GM12878 (cell line): ENCODE data around the gene LAMC3. TPM values are rescaled to one million over a fixed set of nuclear protein-coding genes. Genes with fewer than 3 reads are reported as not detected.

Experiments used
- ATAC-seq: fragments of 200-7000 bp; cut with Tn5 transposase; 3 replicates; pipeline ENCODE4 v1.9.1; 2020; ENCODE audit warnings: mild to moderate bottlenecking, moderate library complexity
- BruUV-seq: library from RNA; stranded (reverse); fragments of 400-500 nt; replicated peaks from 2 replicates; lab custom pipeline; 2021; lab: Mats Ljungman, UMichigan
- CTCF ChIA-PET: fragments of 300-600 bp; sonication (Branson Sonifier 250); formaldehyde crosslinking; extraction: SDS; loops from one replicate; lab custom pipeline; 2021; ENCODE audit warnings: inconsistent platforms; lab: Yijun Ruan, JAX
- POLR2A ChIA-PET: fragments of 350-600 bp; formaldehyde crosslinking; extraction: SDS; loops from one replicate; lab custom pipeline; 2021; ENCODE audit warnings: inconsistent platforms; lab: Charles Lee
- RAD21 ChIA-PET: fragments of 300-600 bp; sonication (Branson Sonifier 250); formaldehyde crosslinking; loops from one replicate; lab custom pipeline; 2023; ENCODE audit warnings: antibody characterized with exemption; ENCODE audit not compliant: unreplicated experiment; lab: Charles Lee
- SMC1A ChIA-PET: fragments of 300-600 bp; sonication (Branson Sonifier 250); formaldehyde crosslinking; loops from one replicate; lab custom pipeline; 2023; ENCODE audit not compliant: unreplicated experiment, uncharacterized antibody; lab: Charles Lee
- DNase-seq: peaks from one replicate; pipeline ENCODE4 v3.0.0-alpha.2; 2011; ENCODE audit warnings: low read depth, low spot score
- FAIRE-seq: peaks from 3 replicates; lab custom pipeline; 2011; peaks lifted over from hg19 to GRCh38; lab: Jason Lieb, UNC
- H2AFZ ChIP-seq: 2 replicates; pipeline ENCODE4 v1.6.0; 2011; ENCODE audit warnings: low read depth, low read length, control low read depth; ENCODE audit not compliant: control insufficient read depth
- H3K27ac ChIP-seq: 2 replicates; pipeline ENCODE4 v1.5.1; 2011; ENCODE audit warnings: control low read depth; ENCODE audit not compliant: control insufficient read depth, insufficient read depth
- H3K27me3 ChIP-seq, 2 experiments: replicated peaks in 1 of 2; 2 replicates each; pipeline versions ENCODE4 v1.6.0 to v1.6.1; 2011; ENCODE audit warnings: low read length in 1 of 2; ENCODE audit not compliant: control insufficient read depth in 2 of 2, insufficient read depth in 2 of 2
- H3K36me3 ChIP-seq, 2 experiments: 2 replicates each; pipeline ENCODE4 v1.5.1; 2011; ENCODE audit warnings: low read length in 1 of 2; ENCODE audit not compliant: control insufficient read depth in 2 of 2, insufficient read depth in 2 of 2
- H3K4me1 ChIP-seq: 2 replicates; pipeline ENCODE4 v1.6.1; 2011; ENCODE audit warnings: mild to moderate bottlenecking, low read length, moderate library complexity, mixed read lengths; ENCODE audit not compliant: control insufficient read depth, insufficient read depth
- H3K4me2 ChIP-seq: 2 replicates; pipeline ENCODE4 v1.6.0; 2011; ENCODE audit warnings: control low read depth; ENCODE audit not compliant: control insufficient read depth, insufficient read depth
- H3K4me3 ChIP-seq: fragments of 200-600 bp; sonication (generic); 2 replicates; pipeline ENCODE4 v1.5.1; 2016
- H3K79me2 ChIP-seq: 2 replicates; pipeline ENCODE4 v1.6.0; 2011; ENCODE audit warnings: low read length; ENCODE audit not compliant: control insufficient read depth, insufficient read depth
- H3K9ac ChIP-seq: 2 replicates; pipeline ENCODE4 v1.8.0; 2011; ENCODE audit warnings: low read length, control low read depth, mixed read lengths; ENCODE audit not compliant: control insufficient read depth, insufficient read depth
- H3K9me3 ChIP-seq: replicated peaks from 3 replicates; pipeline ENCODE4 v1.5.1; 2011; ENCODE audit warnings: mild to moderate bottlenecking, low read length; ENCODE audit not compliant: control insufficient read depth, insufficient read depth
- H4K20me1 ChIP-seq: 2 replicates; pipeline ENCODE4 v1.6.0; 2011; ENCODE audit not compliant: control insufficient read depth, insufficient read depth
- ATF7 ChIP-seq: fragments of 450-650 bp; IDR thresholded peaks from 2 replicates; pipeline ENCODE4 v1.6.1; 2016; ENCODE audit warnings: low read depth, mild to moderate bottlenecking
- KDM1A ChIP-seq: fragments of 200-600 bp; sonication (generic); IDR thresholded peaks from 2 replicates; pipeline ENCODE4 v1.6.1; 2016; ENCODE audit warnings: borderline replicate concordance
- MTA2 ChIP-seq: fragments of 450-650 bp; IDR thresholded peaks from 2 replicates; pipeline ENCODE4 v1.6.1; 2016; ENCODE audit warnings: low read depth, mild to moderate bottlenecking, moderate library complexity
- MTA3 ChIP-seq: IDR thresholded peaks from 2 replicates; pipeline ENCODE4 v1.6.1; 2012; ENCODE audit warnings: low read length, inconsistent platforms, borderline replicate concordance
- RAD21 ChIP-seq: IDR thresholded peaks from 2 replicates; pipeline ENCODE4 v1.6.1; 2011; ENCODE audit warnings: mild to moderate bottlenecking, low read depth, low read length, moderate library complexity; ENCODE audit not compliant: insufficient read depth
- SREBF1 ChIP-seq: IDR thresholded peaks from 2 replicates; pipeline ENCODE4 v1.6.1; 2012; ENCODE audit warnings: mild to moderate bottlenecking, low read length
- TBL1XR1 ChIP-seq: IDR thresholded peaks from 2 replicates; pipeline ENCODE4 v1.6.1; 2012; ENCODE audit warnings: low read depth, low read length, improper control_type of control experiment
- TCF12 ChIP-seq: IDR thresholded peaks from 2 replicates; pipeline ENCODE4 v1.6.1; 2011; ENCODE audit warnings: low read depth, mild to moderate bottlenecking, low read length
- WGBS: methylation state at CpG from one replicate; pipeline ENCODE4 v1.1.6; 2016; ENCODE audit warnings: low lambda C conversion rate; ENCODE audit not compliant: insufficient replicate concordance, insufficient coverage; ENCODE audit errors: missing lambda C conversion rate; 5-methylcytosine and 5-hydroxymethylcytosine counted together
- in situ Hi-C: fragments of 300-500 bp; cut with MboI; formaldehyde crosslinking; loops from 9 replicates; pipeline ENCODE4 v1.14.3; 2018; ENCODE audit warnings: mixed read lengths
- intact Hi-C: fragments of 100-400 bp; cut with micrococcal nuclease; formaldehyde crosslinking; loops from one replicate; pipeline ENCODE4 v1.14.2; 2022; ENCODE audit not compliant: unreplicated experiment
- polyA plus RNA-seq, 11 experiments: library from polyadenylated mRNA; depleted of rRNA in 4 of 11; unstranded in 6 of 11; stranded (reverse) in 5 of 11; fragments of >200 nt; fragmentation: Nextera tagmentation in 4 of 11; fragmentation: Illumina TruSeq in 1 of 11; extraction: Ambion mirVana in 4 of 11; extraction: Trizol in 1 of 11; gene quantifications; 1 replicate in 1 of 11; 2 replicates in 10 of 11; pipeline versions ENCODE4 v1.2.1 to v1.2.3, GENCODE V29; 2011 to 2016; ENCODE audit warnings: inconsistent platforms in 2 of 11, missing spikeins in 2 of 11, low read depth in 1 of 11
- total RNA-seq, 4 experiments: library from RNA; depleted of rRNA in 3 of 4; stranded (reverse); fragments of >200 nt in 3 of 4; fragmentation: Illumina TruSeq in 1 of 4; extraction: Trizol in 1 of 4; gene quantifications; 2 replicates each; pipeline versions ENCODE4 v1.2.1 to v1.2.3, GENCODE V29; 2013 to 2021
- TF ChIP-seq, protein P1 (sequence below): IDR thresholded peaks from 2 replicates; pipeline ENCODE4 v1.6.1; 2011; ENCODE audit warnings: borderline replicate concordance, low read depth, mild to moderate bottlenecking, moderate library complexity, low read length; ENCODE audit not compliant: insufficient read depth, poor library complexity, severe bottlenecking

Gene LAMC3
- total and polyA plus RNA-seq, 10 of the 15 experiments (the other 5 are each of a cell fraction or from before 2014, with no cell fraction given), result under 0.01 to 0.08 TPM; not detected in 8

- 24% methylated on average over 13 of the region's 13 CpGs for WGBS
- DNase-seq, result no peak
- RAD21 ChIA-PET, result no interaction called here
These were observed 32.8 kb upstream of the LAMC3 start for GRCh38 chr9:130975932-130976841.

More at GRCh38 chr9:130975932-130976841, 32.8 kb upstream of the LAMC3 start:
- H4K20me1 ChIP-seq, result no peaks in the 10 kb centered on the region
- H3K36me3 ChIP-seq, result no peaks in the 10 kb centered on the region
- no peaks in the 10 kb centered on the region for H3K9me3 ChIP-seq
- H3K27ac ChIP-seq, result no peak overlapping the region
- TF ChIP-seq TBL1XR1 (no peak), RAD21 (no peak), TCF12 (no peak), MTA2 (no peak), KDM1A (no peak), MTA3 (no peak), ATF7 (no peak), SREBF1 (no peak)
- TF ChIP-seq, protein P1, sequence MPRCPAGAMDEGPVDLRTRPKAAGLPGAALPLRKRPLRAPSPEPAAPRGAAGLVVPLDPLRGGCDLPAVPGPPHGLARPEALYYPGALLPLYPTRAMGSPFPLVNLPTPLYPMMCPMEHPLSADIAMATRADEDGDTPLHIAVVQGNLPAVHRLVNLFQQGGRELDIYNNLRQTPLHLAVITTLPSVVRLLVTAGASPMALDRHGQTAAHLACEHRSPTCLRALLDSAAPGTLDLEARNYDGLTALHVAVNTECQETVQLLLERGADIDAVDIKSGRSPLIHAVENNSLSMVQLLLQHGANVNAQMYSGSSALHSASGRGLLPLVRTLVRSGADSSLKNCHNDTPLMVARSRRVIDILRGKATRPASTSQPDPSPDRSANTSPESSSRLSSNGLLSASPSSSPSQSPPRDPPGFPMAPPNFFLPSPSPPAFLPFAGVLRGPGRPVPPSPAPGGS, result no peak
- TF ChIP-seq, all 136 proteins: peak for 0
- ChIA-PET CTCF (no interaction called here), SMC1A (no interaction called here), POLR2A (interaction anchor here (0.5 kb wide), 1 partner anchor 70 kb away, joined by 3 read pairs; no protein-coding TSS in a partner anchor)
- ATAC-seq (no peak), FAIRE-seq (no peak)
- Histone ChIP-seq H3K4me3 (no peak overlapping the region), H3K79me2 (no peaks in the 10 kb centered on the region), H3K4me1 (no peaks in the 10 kb centered on the region), H3K27me3 (no peaks in the 10 kb centered on the region; a peak in 2 of 4 replicates), H2AFZ (no peak overlapping the region), H3K9ac (no peak overlapping the region), H3K4me2 (no peak overlapping the region)
- in situ Hi-C loops (no loop called here), intact Hi-C loops (no loop called here)
- BruUV-seq, result no TSS peak
